Trophoblast cell (in vitro differentiated cells and primary cell): ENCODE measurements around the gene EDIL3.
A peak's percentile ranks its signal among the peaks of the same experiment; 100 is the strongest.

Source experiments
- DNase-seq, 2 donors: peaks; one replicate each; pipeline ENCODE4 v3.0.0-alpha.2; 2016
- H2AFZ ChIP-seq: 2 replicates; pipeline ENCODE4 v1.6.1; 2013; ENCODE audit warnings: low read length, moderate library complexity, mild to moderate bottlenecking; ENCODE audit not compliant: insufficient read depth, poor library complexity
- H2AK5ac ChIP-seq: 2 replicates; pipeline ENCODE4 v1.6.1; 2013; ENCODE audit warnings: mild to moderate bottlenecking, low read length
- H2BK120ac ChIP-seq: 2 replicates; pipeline ENCODE4 v1.6.1; 2013; ENCODE audit warnings: low read length, mild to moderate bottlenecking, moderate library complexity; ENCODE audit not compliant: insufficient read depth, poor library complexity
- H2BK12ac ChIP-seq: 2 replicates; pipeline ENCODE4 v1.6.1; 2013; ENCODE audit warnings: mild to moderate bottlenecking, low read length, moderate library complexity
- H2BK5ac ChIP-seq: 2 replicates; pipeline ENCODE4 v1.6.1; 2013; ENCODE audit warnings: low read length, low read depth, moderate library complexity, mild to moderate bottlenecking; ENCODE audit not compliant: poor library complexity
- H3K14ac ChIP-seq: 2 replicates; pipeline ENCODE4 v1.6.1; 2013; ENCODE audit warnings: mild to moderate bottlenecking, low read length
- H3K18ac ChIP-seq: 2 replicates; pipeline ENCODE4 v1.6.1; 2013; ENCODE audit warnings: mild to moderate bottlenecking, low read length
- H3K23ac ChIP-seq: 2 replicates; pipeline ENCODE4 v1.6.1; 2013; ENCODE audit warnings: low read length
- H3K27ac ChIP-seq: 2 replicates; pipeline ENCODE4 v1.5.1; 2013; ENCODE audit warnings: low read depth, mild to moderate bottlenecking, inconsistent platforms, low read length, moderate library complexity
- H3K27me3 ChIP-seq: 2 replicates; pipeline ENCODE4 v1.6.1; 2013; ENCODE audit warnings: inconsistent platforms, mild to moderate bottlenecking, low read length, moderate library complexity; ENCODE audit not compliant: insufficient read depth
- H3K36me3 ChIP-seq, 2 experiments: 1 replicate in 1 of 2; 2 replicates in 1 of 2; pipeline ENCODE4 v1.6.1; 2013; ENCODE audit warnings: low read length in 2 of 2, mild to moderate bottlenecking in 2 of 2, moderate library complexity in 1 of 2; ENCODE audit not compliant: insufficient read depth in 2 of 2, control insufficient read depth in 1 of 2
- H3K4ac ChIP-seq: 2 replicates; pipeline ENCODE4 v1.6.1; 2013; ENCODE audit warnings: low read depth, mild to moderate bottlenecking, low read length, moderate library complexity
- H3K4me1 ChIP-seq, 2 experiments: 1 replicate in 1 of 2; 2 replicates in 1 of 2; pipeline ENCODE4 v1.6.1; 2013; ENCODE audit warnings: low read length in 2 of 2, mild to moderate bottlenecking in 2 of 2, moderate library complexity in 1 of 2; ENCODE audit not compliant: insufficient read depth in 2 of 2, control insufficient read depth in 1 of 2
- H3K4me2 ChIP-seq: 2 replicates; pipeline ENCODE4 v1.6.1; 2013; ENCODE audit warnings: inconsistent platforms, mild to moderate bottlenecking, low read length, moderate library complexity
- H3K4me3 ChIP-seq: 2 replicates; pipeline ENCODE4 v1.5.1; 2013; ENCODE audit warnings: mild to moderate bottlenecking, low read depth, low read length, inconsistent platforms
- H3K79me1 ChIP-seq: one replicate; pipeline ENCODE4 v1.6.1; 2013; ENCODE audit warnings: low read length
- H3K79me2 ChIP-seq: 2 replicates; pipeline ENCODE4 v1.6.1; 2013; ENCODE audit warnings: low read length, mild to moderate bottlenecking; ENCODE audit not compliant: control insufficient read depth, insufficient read depth, poor library complexity
- H3K9ac ChIP-seq: 2 replicates; pipeline ENCODE4 v1.6.1; 2013; ENCODE audit warnings: mild to moderate bottlenecking, low read length
- H3K9me3 ChIP-seq: 2 replicates; pipeline ENCODE4 v1.6.1; 2013; ENCODE audit warnings: low read depth, mild to moderate bottlenecking, control low read depth, inconsistent platforms, low read length; ENCODE audit not compliant: insufficient read depth
- H4K12ac ChIP-seq: 2 replicates; pipeline ENCODE4 v1.6.1; 2013; ENCODE audit warnings: low read depth, mild to moderate bottlenecking, low read length, moderate library complexity
- H4K8ac ChIP-seq: 2 replicates; pipeline ENCODE4 v1.6.1; 2013; ENCODE audit warnings: low read depth, mild to moderate bottlenecking, low read length, moderate library complexity
- H4K91ac ChIP-seq: one replicate; pipeline ENCODE4 v1.6.1; 2013; ENCODE audit warnings: low read depth, mild to moderate bottlenecking, low read length, moderate library complexity
- WGBS: extraction: QIAGEN DNeasy Blood & Tissue Kit; methylation state at CpG from one replicate; pipeline ENCODE4 v1.1.7; 2013; ENCODE audit warnings: missing lambda C conversion rate; ENCODE audit not compliant: insufficient read length, insufficient coverage; ENCODE audit errors: extremely low coverage; 5-methylcytosine and 5-hydroxymethylcytosine counted together

Gene EDIL3

DNA sequence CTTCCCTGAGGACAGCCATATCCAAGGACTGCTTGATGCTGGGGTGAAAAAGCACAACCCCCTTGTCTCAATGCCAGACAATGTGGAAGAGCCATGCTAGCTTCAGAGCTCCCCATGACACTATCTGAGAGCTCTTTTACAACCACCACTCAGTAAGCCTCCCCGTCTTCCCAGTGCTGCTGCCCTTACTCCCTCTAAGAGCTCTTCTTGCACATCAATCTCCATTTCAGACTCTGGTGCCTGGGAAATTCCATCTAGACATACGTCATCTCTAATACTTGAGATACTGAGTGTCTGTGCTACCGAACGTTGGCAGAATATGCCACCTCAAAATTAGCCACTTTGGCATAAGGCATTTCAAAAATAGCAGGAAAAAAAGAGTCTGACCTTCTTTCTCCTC, 94.5 kb downstream of the EDIL3 start:
- no peaks in the 10 kb centered on the region for H3K9me3 ChIP-seq
- no peak overlapping the region for H4K8ac ChIP-seq
- no peak overlapping the region for H4K12ac ChIP-seq
- H2BK120ac ChIP-seq, result peak overlapping the region; percentile 47
- peaks cover 2% of the 10 kb centered on the region for H3K79me1 ChIP-seq
- H3K4me2 ChIP-seq, result no peak overlapping the region
- no peak overlapping the region for H3K4ac ChIP-seq
- H3K27me3 ChIP-seq, result no peaks in the 10 kb centered on the region
- no peaks in the 10 kb centered on the region for H3K36me3 ChIP-seq
- peak overlapping the region; percentile 88 for H2BK12ac ChIP-seq
- H3K4me1 ChIP-seq, result peaks cover 2 to 3% of the 10 kb centered on the region in 2 experiments
- H2AK5ac ChIP-seq, result no peak overlapping the region
- H3K14ac ChIP-seq, result no peak overlapping the region
- peak overlapping the region; percentile 47 for H2BK5ac ChIP-seq
- WGBS, result no CpG with 5 or more reads among the region's 4 CpGs
- no peak overlapping the region for H3K23ac ChIP-seq
- H3K79me2 ChIP-seq, result peaks cover 2% of the 10 kb centered on the region
- no peak overlapping the region for H3K4me3 ChIP-seq
- no peak overlapping the region for H3K9ac ChIP-seq
- no peak overlapping the region for H2AFZ ChIP-seq
- H4K91ac ChIP-seq, result peak overlapping the region; percentile 35
- H3K18ac ChIP-seq, result peak overlapping the region; percentile 79
- peak overlapping the region; percentile 33 for H3K27ac ChIP-seq
- DNase-seq, result no peak

DNA sequence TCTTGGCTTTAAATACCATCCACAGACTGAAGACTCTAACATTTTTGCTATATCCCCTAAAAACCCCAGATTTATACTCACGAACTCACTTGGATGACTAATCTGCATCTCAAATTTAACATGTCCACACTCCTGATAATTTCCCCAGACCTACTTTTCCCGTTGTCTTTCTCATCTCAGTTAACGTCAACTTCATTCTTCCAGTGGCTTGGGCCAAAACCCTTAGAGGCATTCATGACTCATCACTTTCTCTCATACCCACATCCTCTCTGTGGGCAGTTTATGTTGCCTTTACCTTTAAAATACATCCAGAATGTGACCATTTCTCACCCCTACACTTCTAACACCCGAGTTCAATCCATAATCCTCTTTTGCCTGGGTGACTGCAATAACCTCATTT, 96.7 kb downstream of the EDIL3 start:
- WGBS, result no CpG with 5 or more reads among the region's 4 CpGs
- Histone ChIP-seq H2BK5ac (no peak overlapping the region), H3K9ac (no peak overlapping the region), H3K27me3 (no peaks in the 10 kb centered on the region), H3K4me2 (no peak overlapping the region), H2BK120ac (no peak overlapping the region), H3K4ac (no peak overlapping the region), H4K91ac (no peak overlapping the region), H4K8ac (no peak overlapping the region), H3K18ac (no peak overlapping the region), H3K9me3 (no peaks in the 10 kb centered on the region), H2AFZ (no peak overlapping the region), H3K23ac (no peak overlapping the region), H2BK12ac (no peak overlapping the region), H3K79me1 (peaks cover 2% of the 10 kb centered on the region), H4K12ac (no peak overlapping the region), H2AK5ac (no peak overlapping the region), H3K4me3 (no peak overlapping the region), H3K36me3 (no peaks in the 10 kb centered on the region), H3K4me1 (peaks cover 2 to 3% of the 10 kb centered on the region in 2 experiments), H3K27ac (peak overlapping the region; percentile 42), H3K14ac (no peak overlapping the region), H3K79me2 (peaks cover 2% of the 10 kb centered on the region)
- peak; percentile 11 to 61 for DNase-seq

DNA sequence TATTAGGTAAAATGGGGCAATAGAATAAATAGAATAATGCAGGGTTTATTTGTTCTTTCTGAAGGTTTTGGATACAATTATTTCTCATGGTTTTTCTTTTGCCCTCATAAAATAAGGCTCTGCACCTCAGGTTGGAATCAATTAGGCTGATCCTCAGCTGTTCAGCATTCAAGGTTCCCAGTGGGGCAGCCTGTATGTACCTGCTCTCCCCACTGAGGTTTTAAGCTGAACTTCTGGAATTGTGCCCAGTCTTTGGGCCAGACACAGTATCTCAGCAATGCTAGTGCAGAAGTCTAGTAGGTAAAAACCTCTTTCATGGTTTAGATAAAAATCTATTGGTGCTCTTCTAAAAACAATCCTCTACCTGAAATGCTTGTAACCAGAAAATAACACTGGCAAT, 98.0 kb downstream of the EDIL3 start:
- Histone ChIP-seq H3K27me3 (no peaks in the 10 kb centered on the region), H3K79me1 (peaks cover 2% of the 10 kb centered on the region), H3K4me3 (no peak overlapping the region), H2BK120ac (no peak overlapping the region), H3K9me3 (no peaks in the 10 kb centered on the region), H2AK5ac (no peak overlapping the region), H4K91ac (no peak overlapping the region), H2BK12ac (no peak overlapping the region), H4K8ac (no peak overlapping the region), H2BK5ac (no peak overlapping the region), H3K4ac (no peak overlapping the region), H3K9ac (no peak overlapping the region), H3K14ac (no peak overlapping the region), H3K36me3 (no peaks in the 10 kb centered on the region), H3K79me2 (peaks cover 2% of the 10 kb centered on the region), H3K4me2 (no peak overlapping the region), H3K27ac (no peak overlapping the region), H2AFZ (no peak overlapping the region), H4K12ac (no peak overlapping the region), H3K23ac (no peak overlapping the region), H3K18ac (no peak overlapping the region), H3K4me1 (peaks cover 2 to 3% of the 10 kb centered on the region in 2 experiments)
- no peak for DNase-seq

DNA sequence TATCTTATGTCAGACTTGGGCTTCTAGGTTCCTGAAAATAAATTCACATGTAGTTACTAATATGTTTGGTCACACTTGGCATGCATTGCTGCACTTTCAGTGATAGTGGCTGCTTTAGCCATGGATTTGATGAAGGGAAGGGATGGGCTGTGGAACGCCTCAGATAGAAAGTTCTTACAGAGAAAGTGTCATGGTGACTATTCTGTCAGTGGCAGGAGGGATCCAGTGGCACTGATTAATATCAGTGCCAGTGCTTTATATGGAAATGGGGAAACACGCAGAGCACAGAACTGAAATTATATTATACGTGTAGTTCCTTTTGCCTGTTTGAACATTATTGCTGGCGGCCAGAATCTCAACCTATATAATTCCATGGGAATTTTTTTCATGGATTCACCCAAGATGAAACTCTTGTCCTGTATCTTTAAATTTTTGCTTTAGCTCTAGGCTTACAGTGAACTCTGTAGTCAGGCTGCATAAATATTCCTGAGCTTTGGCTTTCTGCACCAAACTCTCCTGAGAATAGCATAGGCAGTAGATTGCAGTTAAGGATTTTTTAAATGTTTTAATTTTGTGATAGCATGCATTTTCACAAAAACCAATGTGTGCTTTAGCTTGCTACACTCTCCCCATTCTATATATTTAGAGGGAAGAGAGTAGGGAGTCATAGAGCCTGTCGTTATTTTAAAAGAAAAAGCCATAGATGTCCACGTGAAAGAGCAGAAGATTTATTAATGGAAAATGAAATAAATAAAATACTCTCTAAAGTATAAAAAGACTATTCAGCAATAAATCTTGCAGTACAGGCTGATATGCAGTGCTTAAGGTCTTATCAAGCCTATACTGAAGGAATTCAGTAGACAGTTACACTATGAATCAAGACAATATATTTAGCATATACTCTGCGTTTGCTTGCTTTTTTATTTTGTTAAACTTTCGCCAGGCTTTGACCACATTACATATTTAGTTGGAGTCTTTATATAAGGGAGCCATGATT, 98.7 kb downstream of the EDIL3 start:
- H3K4ac ChIP-seq, result no peak overlapping the region
- H2BK120ac ChIP-seq, result no peak overlapping the region
- H3K36me3 ChIP-seq, result no peaks in the 10 kb centered on the region
- no peak overlapping the region for H2BK5ac ChIP-seq
- H2AFZ ChIP-seq, result no peak overlapping the region
- DNase-seq, result no peak
- no peak overlapping the region for H3K9ac ChIP-seq
- no peak overlapping the region for H3K27ac ChIP-seq
- H3K4me2 ChIP-seq, result no peak overlapping the region
- no peak overlapping the region for H2AK5ac ChIP-seq
- H3K79me1 ChIP-seq, result peaks cover 2% of the 10 kb centered on the region
- no peak overlapping the region for H4K8ac ChIP-seq
- peaks cover 2% of the 10 kb centered on the region for H3K79me2 ChIP-seq
- peaks cover 2 to 3% of the 10 kb centered on the region in 2 experiments for H3K4me1 ChIP-seq
- no peak overlapping the region for H3K18ac ChIP-seq
- no CpG with 5 or more reads among the region's 8 CpGs for WGBS
- H3K9me3 ChIP-seq, result no peaks in the 10 kb centered on the region
- H3K27me3 ChIP-seq, result no peaks in the 10 kb centered on the region
- no peak overlapping the region for H3K4me3 ChIP-seq
- peak overlapping the region; percentile 31 for H2BK12ac ChIP-seq
- no peak overlapping the region for H4K91ac ChIP-seq
- H4K12ac ChIP-seq, result no peak overlapping the region
- H3K23ac ChIP-seq, result no peak overlapping the region
- H3K14ac ChIP-seq, result no peak overlapping the region
